ENCODE measurements around the gene DCTN2.

DCTN2 gene

GRCh38 chr12:57574795-57575194 is 27.8 kb upstream of the DCTN2 start:
- no peak for TF ChIP-seq CTCF (IDR thresholded peaks at IDR 0.05)

DNA sequence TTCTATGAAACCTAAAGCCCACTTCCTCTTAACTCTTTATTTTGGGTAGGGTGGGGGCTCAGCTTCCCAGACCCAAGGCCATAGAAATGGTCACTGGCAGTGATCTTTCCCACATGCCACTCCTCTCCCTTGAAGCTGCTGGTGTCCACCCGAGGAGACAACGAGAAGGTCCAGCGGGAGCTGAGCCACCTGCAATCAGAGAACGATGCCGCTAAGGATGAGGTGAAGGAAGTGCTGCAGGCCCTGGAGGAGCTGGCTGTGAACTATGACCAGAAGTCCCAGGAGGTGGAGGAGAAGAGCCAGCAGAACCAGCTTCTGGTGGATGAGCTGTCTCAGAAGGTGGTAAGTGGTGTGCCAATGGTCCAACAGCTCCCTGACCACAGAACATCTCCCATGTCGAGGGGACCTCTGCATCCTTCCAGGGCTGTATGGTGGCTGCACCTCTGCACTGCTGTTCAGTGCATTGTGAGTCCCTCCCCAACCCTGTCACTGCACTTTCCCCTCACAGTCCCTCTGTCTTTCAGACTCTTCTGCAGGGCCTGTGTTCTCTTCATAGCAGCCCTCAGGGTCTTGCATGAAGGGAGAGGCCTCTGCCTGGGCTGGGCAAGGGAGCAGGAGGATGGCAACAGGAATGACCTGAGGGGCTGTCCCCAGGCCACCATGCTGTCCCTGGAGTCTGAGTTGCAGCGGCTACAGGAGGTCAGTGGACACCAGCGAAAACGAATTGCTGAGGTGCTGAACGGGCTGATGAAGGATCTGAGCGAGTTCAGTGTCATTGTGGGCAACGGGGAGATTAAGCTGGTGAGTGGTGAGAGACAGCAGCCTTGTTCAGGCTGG is 25.2 kb upstream of the DCTN2 start:
- no peak for TF ChIP-seq CTCF (IDR thresholded peaks at IDR 0.05)

- TF ChIP-seq CTCF (IDR thresholded peaks at IDR 0.05), result no peak
These were observed 22.9 kb upstream of the DCTN2 start for GRCh38 chr12:57569858-57570257.

DNA sequence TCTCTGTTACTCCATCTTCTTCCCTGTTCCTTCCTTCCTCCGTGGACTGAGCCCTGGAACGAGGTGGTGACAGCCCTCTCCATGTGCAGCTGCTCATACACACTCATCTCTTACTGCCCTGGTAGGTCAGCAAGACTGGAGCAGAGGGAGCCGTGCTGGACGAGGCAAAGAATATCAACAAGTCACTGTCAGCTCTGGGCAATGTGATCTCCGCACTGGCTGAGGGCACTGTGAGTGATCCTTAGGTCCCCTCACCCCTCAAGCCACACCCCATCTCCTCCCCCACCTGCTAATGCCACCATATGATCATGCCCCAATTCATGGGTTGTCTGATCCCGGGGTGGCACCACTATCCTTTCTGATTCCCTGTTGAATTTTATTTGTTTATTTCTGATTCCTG is 21.8 kb upstream of the DCTN2 start:
- TF ChIP-seq CTCF (IDR thresholded peaks at IDR 0.05), result no peak

- TF ChIP-seq CTCF (IDR thresholded peaks at IDR 0.05), result no peak
These were observed 17.3 kb upstream of the DCTN2 start for GRCh38 chr12:57564178-57564740.

DNA sequence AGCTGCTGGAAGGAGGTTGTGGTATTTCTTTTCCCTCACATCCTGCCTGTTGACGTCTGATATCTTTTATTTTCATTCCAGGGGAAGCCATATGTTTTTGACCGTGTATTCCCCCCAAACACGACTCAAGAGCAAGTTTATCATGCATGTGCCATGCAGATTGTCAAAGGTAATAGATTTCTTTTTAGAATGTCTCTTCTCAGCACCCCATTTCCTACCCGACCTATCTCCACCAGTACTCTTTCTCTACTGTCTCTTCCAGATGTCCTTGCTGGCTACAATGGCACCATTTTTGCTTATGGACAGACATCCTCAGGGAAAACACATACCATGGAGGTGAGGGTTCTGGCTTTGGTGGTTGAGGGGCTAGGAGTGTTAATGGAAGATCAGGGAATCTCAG is 16.4 kb upstream of the DCTN2 start:
- no peak for TF ChIP-seq CTCF (IDR thresholded peaks at IDR 0.05)

- no peak for TF ChIP-seq CTCF (IDR thresholded peaks at IDR 0.05)
These were observed 13.5 kb upstream of the DCTN2 start for GRCh38 chr12:57560516-57560915.
